ENCODE data around the gene SCT. TPM values are rescaled to one million over a fixed set of nuclear protein-coding genes. Genes with fewer than 3 reads are reported as not detected.

The SCT gene
- polyA plus RNA-seq, 3 donors from 2014 or later, result not detected

GRCh38 chr11:587978-588380 lies 39.0 kb downstream of the SCT start:
- Mint-ChIP-seq H3K27me3 (ENCODE audit: low read depth in 3 of 3) (peaks cover 5 to 10% (median 7%) of the 10 kb centered on the region in 3 donors), H3K4me1 (peaks cover 7 to 15% of the 10 kb centered on the region in 2 donors), H3K36me3 (peaks cover 4 to 28% (median 14%) of the 10 kb centered on the region in 3 donors), H3K4me3 (peak overlapping the region in 2 of 5 donors; percentile 25 to 46), H3K9me3 (peaks cover 0 to 2% (median 0%) of the 10 kb centered on the region in 6 donors), H3K27ac (peak overlapping the region; percentile 80 to 91 (median 84))
- DNase-seq, result peak in 2 of 3 donors; percentile 31 to 46

GRCh38 chr11:587546-587945 lies 39.4 kb downstream of the SCT start:
- Mint-ChIP-seq H3K9me3 (peaks cover 0 to 2% (median 0%) of the 10 kb centered on the region in 6 donors), H3K27me3 (ENCODE audit: low read depth in 3 of 3) (peaks cover 5 to 10% (median 7%) of the 10 kb centered on the region in 3 donors), H3K36me3 (peaks cover 4 to 28% (median 14%) of the 10 kb centered on the region in 3 donors), H3K4me1 (peaks cover 7 to 15% of the 10 kb centered on the region in 2 donors), H3K4me3 (no peak overlapping the region), H3K27ac (peak overlapping the region in 5 of 6 donors; percentile 17 to 91 (median 83))
- DNase-seq, result no peak

- H3K4me3 Mint-ChIP-seq, result no peak overlapping the region
- peak overlapping the region in 2 of 6 donors; percentile 30 to 43 for H3K27ac Mint-ChIP-seq
- DNase-seq, result no peak
- peaks cover 0 to 24% (median 10%) of the 10 kb centered on the region in 3 donors for H3K36me3 Mint-ChIP-seq
- peaks cover 0 to 1% (median 0%) of the 10 kb centered on the region in 6 donors for H3K9me3 Mint-ChIP-seq
- peaks cover 5 to 10% (median 7%) of the 10 kb centered on the region in 3 donors for H3K27me3 Mint-ChIP-seq (ENCODE audit: low read depth in 3 of 3)
- H3K4me1 Mint-ChIP-seq, result peaks cover 10 to 19% of the 10 kb centered on the region in 2 donors
Observed at GRCh38 chr11:586376-587316, 40.3 kb downstream of the SCT start.

GRCh38 chr11:584287-584686 lies 42.7 kb downstream of the SCT start:
- Mint-ChIP-seq H3K36me3 (peaks cover 0 to 23% (median 5%) of the 10 kb centered on the region in 3 donors), H3K4me3 (no peak overlapping the region), H3K27me3 (ENCODE audit: low read depth in 3 of 3) (peaks cover 2 to 4% (median 3%) of the 10 kb centered on the region in 3 donors), H3K27ac (no peak overlapping the region), H3K4me1 (peaks cover 30 to 39% of the 10 kb centered on the region in 2 donors), H3K9me3 (no peaks in the 10 kb centered on the region)
- DNase-seq, result no peak

- H3K36me3 Mint-ChIP-seq, result peaks cover 0 to 8% (median 0%) of the 10 kb centered on the region in 3 donors
Observed at GRCh38 chr11:581752-582151, 45.2 kb downstream of the SCT start.

GRCh38 chr11:581342-581741 lies 45.6 kb downstream of the SCT start:
- Mint-ChIP-seq H3K4me3 (peak overlapping the region in 2 of 5 donors; percentile 11 to 31), H3K27me3 (ENCODE audit: low read depth in 3 of 3) (peaks cover 2 to 14% (median 4%) of the 10 kb centered on the region in 3 donors), H3K4me1 (peaks cover 48 to 49% of the 10 kb centered on the region in 2 donors), H3K36me3 (peaks cover 0 to 8% (median 0%) of the 10 kb centered on the region in 3 donors), H3K27ac (peak overlapping the region in 3 of 6 donors; percentile 23 to 87 (median 53)), H3K9me3 (no peaks in the 10 kb centered on the region)
- DNase-seq, result peak in 1 of 3 donors; percentile 30

More at GRCh38 chr11:581752-582151, 45.2 kb downstream of the SCT start:
- H3K4me1 Mint-ChIP-seq, result peaks cover 48 to 49% of the 10 kb centered on the region in 2 donors
- DNase-seq, result no peak
- no peak overlapping the region for H3K4me3 Mint-ChIP-seq
- H3K27ac Mint-ChIP-seq, result peak overlapping the region in 1 of 6 donors; percentile 80
- H3K9me3 Mint-ChIP-seq, result no peaks in the 10 kb centered on the region
- peaks cover 2 to 14% (median 4%) of the 10 kb centered on the region in 3 donors for H3K27me3 Mint-ChIP-seq (ENCODE audit: low read depth in 3 of 3)

- no peak for DNase-seq
- H3K4me3 Mint-ChIP-seq, result peak overlapping the region in 2 of 5 donors; percentile 48 to 57
- peaks cover 48 to 52% of the 10 kb centered on the region in 2 donors for H3K4me1 Mint-ChIP-seq
- H3K36me3 Mint-ChIP-seq, result peaks cover 0 to 8% (median 0%) of the 10 kb centered on the region in 3 donors
- no peak overlapping the region for H3K27ac Mint-ChIP-seq
- H3K9me3 Mint-ChIP-seq, result no peaks in the 10 kb centered on the region
- H3K27me3 Mint-ChIP-seq (ENCODE audit: low read depth in 3 of 3), result peaks cover 6 to 20% (median 7%) of the 10 kb centered on the region in 3 donors
Observed at GRCh38 chr11:579830-580601, 47.0 kb downstream of the SCT start.

GRCh38 chr11:578276-579035 lies 48.5 kb downstream of the SCT start:
- Mint-ChIP-seq H3K4me1 (peaks cover 51% of the 10 kb centered on the region in 2 donors), H3K27ac (peak overlapping the region in 1 of 6 donors; percentile 34), H3K9me3 (no peaks in the 10 kb centered on the region), H3K36me3 (peaks cover 0 to 5% (median 0%) of the 10 kb centered on the region in 3 donors), H3K4me3 (peak overlapping the region; percentile 61 to 87 (median 83)), H3K27me3 (ENCODE audit: low read depth in 3 of 3) (peaks cover 8 to 25% (median 11%) of the 10 kb centered on the region in 3 donors)
- DNase-seq, result no peak

- peaks cover 0 to 5% (median 0%) of the 10 kb centered on the region in 3 donors for H3K36me3 Mint-ChIP-seq
- peak overlapping the region; percentile 83 to 87 (median 86) for H3K4me3 Mint-ChIP-seq
- H3K4me1 Mint-ChIP-seq, result peaks cover 51% of the 10 kb centered on the region in 2 donors
- peaks cover 9 to 29% (median 11%) of the 10 kb centered on the region in 3 donors for H3K27me3 Mint-ChIP-seq (ENCODE audit: low read depth in 3 of 3)
- no peak for DNase-seq
- H3K9me3 Mint-ChIP-seq, result no peaks in the 10 kb centered on the region
- H3K27ac Mint-ChIP-seq, result peak overlapping the region; percentile 76 to 86 (median 79)
Observed at GRCh38 chr11:577611-577894, 49.4 kb downstream of the SCT start.

- DNase-seq, result peak in 1 of 3 donors; percentile 36
- H3K36me3 Mint-ChIP-seq, result peaks cover 0 to 5% (median 0%) of the 10 kb centered on the region in 3 donors
- peak overlapping the region; percentile 83 to 87 (median 86) for H3K4me3 Mint-ChIP-seq
- peak overlapping the region; percentile 76 to 86 (median 79) for H3K27ac Mint-ChIP-seq
- H3K27me3 Mint-ChIP-seq (ENCODE audit: low read depth in 3 of 3), result peaks cover 11 to 29% (median 11%) of the 10 kb centered on the region in 3 donors
- peaks cover 50 to 51% of the 10 kb centered on the region in 2 donors for H3K4me1 Mint-ChIP-seq
- H3K9me3 Mint-ChIP-seq, result no peaks in the 10 kb centered on the region
Observed at GRCh38 chr11:576811-577610, 50.0 kb downstream of the SCT start.

All from immature natural killer cell (primary cell).